ENCODE measurements around the gene SLC22A31. TPM values are rescaled to one million over a fixed set of nuclear protein-coding genes. Genes with fewer than 3 reads are reported as not detected.
"Not testable (repeated sequence)": the region's sequence is repeated elsewhere in the genome, so short reads cannot be mapped to it uniquely, and the experiment has no call there.

SLC22A31 gene
- total RNA-seq, 1 experiment from 2014 or later = 4.5 TPM

DNA sequence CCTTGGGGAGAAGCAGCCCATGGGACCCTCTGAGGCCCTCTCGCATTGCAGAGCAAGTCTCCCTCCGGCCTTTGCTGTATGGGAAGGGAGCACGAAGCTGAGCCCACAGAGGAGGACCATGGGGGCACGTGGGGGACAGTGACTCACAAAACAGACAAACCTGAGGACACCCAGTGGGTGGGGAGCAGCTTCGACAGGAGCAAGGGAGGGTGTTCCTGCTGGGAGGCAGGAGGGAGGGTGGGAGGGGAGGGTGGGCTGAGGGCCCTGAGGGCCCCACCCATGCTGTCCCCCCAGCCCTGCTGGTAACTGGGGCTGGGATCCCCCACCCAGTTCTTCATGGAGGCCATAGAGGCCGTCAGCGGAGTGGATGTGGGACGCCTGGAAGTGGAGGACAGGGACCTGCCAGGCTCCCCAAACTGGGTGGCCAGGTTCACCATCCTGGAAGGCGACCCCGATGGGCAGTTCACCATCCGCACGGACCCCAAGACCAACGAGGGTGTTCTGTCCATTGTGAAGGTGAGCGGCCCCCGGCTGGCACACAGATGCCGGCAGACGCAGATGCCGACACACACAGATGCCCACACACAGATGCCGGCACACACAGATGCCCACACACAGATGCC, 12.5 kb downstream of the SLC22A31 start:
- DNase-seq (ENCODE audit: low read depth, low spot score) (no peak), ATAC-seq (no peak)
- TF ChIP-seq POLR2AphosphoS5 (IDR thresholded peaks at IDR 0.05; ENCODE audit: low read depth, low read length) = no peak
- no peak for TF ChIP-seq SIN3A (IDR thresholded peaks at IDR 0.05; ENCODE audit: borderline replicate concordance, insufficient read depth, low read depth, low read length)
- TF ChIP-seq CTCF (IDR thresholded peaks at IDR 0.05) = no peak
- TF ChIP-seq TCF7L2 (IDR thresholded peaks at IDR 0.05; ENCODE audit: low read depth, low read length) = no peak
- no peak for TF ChIP-seq REST (IDR thresholded peaks at IDR 0.05; ENCODE audit: insufficient read depth in 1 of 2, low read depth in 2 of 2, low read length in 1 of 2)
- CTCF ChIA-PET = interaction anchor here (0.6 kb wide), 1 partner anchor 366 kb away, joined by 5 read pairs; no protein-coding TSS in a partner anchor
- no TSS peak for BruUV-seq (replicated peaks)
- H3K36me3 ChIP-seq (ENCODE audit: control insufficient read depth, insufficient read depth, low read length) = no peaks in the 10 kb centered on the region; the same call in 1 of the 2 replicates
- intact Hi-C loops (cut with micrococcal nuclease; ENCODE audit: unreplicated experiment) = no loop called here
- H3K27me3 ChIP-seq (ENCODE audit: control insufficient read depth, insufficient read depth, low read length) = no peaks in the 10 kb centered on the region
- H3K4me1 ChIP-seq (ENCODE audit: control insufficient read depth, insufficient read depth, low read length) = no peaks in the 10 kb centered on the region; the same call in 1 of the 2 replicates
- POLR2A ChIA-PET = no interaction called here
- no peak overlapping the region for H3K4me3 ChIP-seq (ENCODE audit: low read depth in 2 of 2, low read length in 2 of 2)
- H3K27ac ChIP-seq (ENCODE audit: low read length) = no peak overlapping the region
- in situ Hi-C loops (cut with HindIII; ENCODE audit: low pct_unique_long_range_greater_than_20kb, low sequenced_read_pairs) = no loop called here
- H3K9me3 ChIP-seq (ENCODE audit: control insufficient read depth, insufficient read depth, low read depth, low read length) = no peaks in the 10 kb centered on the region

GRCh38 chr16:89187032-89187769, 13.1 kb downstream of the SLC22A31 start:
- intact Hi-C loops (cut with micrococcal nuclease; ENCODE audit: unreplicated experiment) = no loop called here
- ATAC-seq (no peak), DNase-seq (ENCODE audit: low read depth, low spot score) (no peak)
- Histone ChIP-seq H3K27ac (ENCODE audit: low read length) (no peak overlapping the region), H3K36me3 (ENCODE audit: control insufficient read depth, insufficient read depth, low read length) (no peaks in the 10 kb centered on the region; the same call in 1 of the 2 replicates), H3K9me3 (ENCODE audit: control insufficient read depth, insufficient read depth, low read depth, low read length) (no peaks in the 10 kb centered on the region), H3K27me3 (ENCODE audit: control insufficient read depth, insufficient read depth, low read length) (no peaks in the 10 kb centered on the region), H3K4me3 (ENCODE audit: low read depth in 2 of 2, low read length in 2 of 2) (no peak overlapping the region), H3K4me1 (ENCODE audit: control insufficient read depth, insufficient read depth, low read length) (no peaks in the 10 kb centered on the region; the same call in 1 of the 2 replicates)
- CTCF ChIA-PET = interaction anchor here (0.6 kb wide), 1 partner anchor 365 kb away, joined by 5 read pairs; no protein-coding TSS in a partner anchor
- POLR2A ChIA-PET = no interaction called here
- in situ Hi-C loops (cut with HindIII; ENCODE audit: low pct_unique_long_range_greater_than_20kb, low sequenced_read_pairs) = no loop called here
- BruUV-seq (replicated peaks) = no TSS peak
- TF ChIP-seq REST (IDR thresholded peaks at IDR 0.05; ENCODE audit: insufficient read depth in 1 of 2, low read depth in 2 of 2, low read length in 1 of 2) (no peak), POLR2AphosphoS5 (IDR thresholded peaks at IDR 0.05; ENCODE audit: low read depth, low read length) (no peak), CTCF (IDR thresholded peaks at IDR 0.05) (no peak), SIN3A (IDR thresholded peaks at IDR 0.05; ENCODE audit: borderline replicate concordance, insufficient read depth, low read depth, low read length) (no peak), TCF7L2 (IDR thresholded peaks at IDR 0.05; ENCODE audit: low read depth, low read length) (no peak)

DNA sequence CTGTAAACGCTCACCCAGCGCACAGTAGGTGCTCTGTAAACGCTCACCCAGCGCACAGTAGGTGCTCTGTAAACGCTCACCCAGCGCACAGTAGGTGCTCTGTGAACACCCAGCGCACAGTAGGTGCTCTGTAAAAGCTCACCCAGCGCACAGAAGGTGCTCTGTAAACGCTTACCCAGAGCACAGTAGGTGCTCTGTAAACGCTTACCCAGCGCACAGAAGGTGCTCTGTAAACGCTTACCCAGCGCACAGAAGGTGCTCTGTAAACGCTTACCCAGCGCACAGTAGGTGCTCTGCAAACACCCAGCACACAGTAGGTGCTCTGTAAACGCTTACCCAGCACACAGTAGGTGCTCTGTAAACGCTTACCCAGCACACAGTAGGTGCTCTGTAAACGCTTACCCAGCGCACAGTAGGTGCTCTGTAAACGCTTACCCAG, 13.7 kb downstream of the SLC22A31 start:
- ATAC-seq; H3K36me3 ChIP-seq (ENCODE audit: control insufficient read depth, insufficient read depth, low read length); H3K27ac ChIP-seq (ENCODE audit: low read length); BruUV-seq (replicated peaks); CTCF ChIA-PET; in situ Hi-C loops (cut with HindIII; ENCODE audit: low pct_unique_long_range_greater_than_20kb, low sequenced_read_pairs); H3K4me3 ChIP-seq (ENCODE audit: low read depth in 2 of 2, low read length in 2 of 2); H3K27me3 ChIP-seq (ENCODE audit: control insufficient read depth, insufficient read depth, low read length); H3K9me3 ChIP-seq (ENCODE audit: control insufficient read depth, insufficient read depth, low read depth, low read length); DNase-seq (ENCODE audit: low read depth, low spot score); intact Hi-C loops (cut with micrococcal nuclease; ENCODE audit: unreplicated experiment); H3K4me1 ChIP-seq (ENCODE audit: control insufficient read depth, insufficient read depth, low read length); POLR2A ChIA-PET: not testable (repeated sequence)
